ENCODE measurements around the gene WDR44.

DNA sequence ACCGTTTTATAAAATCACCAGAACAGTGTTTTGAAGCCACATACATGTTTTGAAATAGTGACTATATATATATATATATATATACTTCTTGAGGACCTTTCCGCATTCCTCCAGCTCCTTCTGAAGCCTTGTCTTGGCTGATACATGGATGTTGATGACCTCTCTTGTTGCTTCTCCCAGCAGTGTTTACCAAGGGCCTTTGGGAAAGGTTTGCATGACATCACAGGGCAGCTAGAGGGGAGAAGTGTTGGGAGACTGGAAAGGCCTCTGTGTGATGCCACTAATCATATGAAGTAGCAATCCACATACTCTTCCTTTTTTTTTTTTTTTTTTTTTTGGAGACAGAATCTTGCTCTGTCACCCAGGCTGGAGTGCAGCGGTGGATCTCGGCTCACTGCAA, 22.5 kb downstream of the WDR44 start:
- TF ChIP-seq SMC3 (IDR thresholded peaks at IDR 0.05), result no peak
- TF ChIP-seq CTCF (IDR thresholded peaks at IDR 0.05), result no peak
- no peak for TF ChIP-seq CHD2 (IDR thresholded peaks at IDR 0.05; ENCODE audit: low read length, partially characterized antibody)
- no peak for TF ChIP-seq POLR2A (IDR thresholded peaks at IDR 0.05; ENCODE audit: low read length)
- TF ChIP-seq ZC3H11A (IDR thresholded peaks at IDR 0.05), result no peak
- no peak for TF ChIP-seq REST (IDR thresholded peaks at IDR 0.05)
- no peak for TF ChIP-seq ESRRA (IDR thresholded peaks at IDR 0.05; ENCODE audit: borderline replicate concordance, low read length)
- no peak for TF ChIP-seq FOXS1 (CRISPR knock-in tag; IDR thresholded peaks at IDR 0.05)
- TF ChIP-seq RFX5 (IDR thresholded peaks at IDR 0.05), result no peak
- no peak for TF ChIP-seq RNF2 (IDR thresholded peaks at IDR 0.05; ENCODE audit: borderline replicate concordance, low read depth)
